ENCODE results near the gene NACC2.

The NACC2 gene

GRCh38 chr9:136099542-136099941 lies 4.5 kb upstream of the NACC2 start:
- H3K4me3 ChIP-seq (replicated peaks; ENCODE audit: low read depth, low read length), result no peak overlapping the region
- TF ChIP-seq, protein P1, sequence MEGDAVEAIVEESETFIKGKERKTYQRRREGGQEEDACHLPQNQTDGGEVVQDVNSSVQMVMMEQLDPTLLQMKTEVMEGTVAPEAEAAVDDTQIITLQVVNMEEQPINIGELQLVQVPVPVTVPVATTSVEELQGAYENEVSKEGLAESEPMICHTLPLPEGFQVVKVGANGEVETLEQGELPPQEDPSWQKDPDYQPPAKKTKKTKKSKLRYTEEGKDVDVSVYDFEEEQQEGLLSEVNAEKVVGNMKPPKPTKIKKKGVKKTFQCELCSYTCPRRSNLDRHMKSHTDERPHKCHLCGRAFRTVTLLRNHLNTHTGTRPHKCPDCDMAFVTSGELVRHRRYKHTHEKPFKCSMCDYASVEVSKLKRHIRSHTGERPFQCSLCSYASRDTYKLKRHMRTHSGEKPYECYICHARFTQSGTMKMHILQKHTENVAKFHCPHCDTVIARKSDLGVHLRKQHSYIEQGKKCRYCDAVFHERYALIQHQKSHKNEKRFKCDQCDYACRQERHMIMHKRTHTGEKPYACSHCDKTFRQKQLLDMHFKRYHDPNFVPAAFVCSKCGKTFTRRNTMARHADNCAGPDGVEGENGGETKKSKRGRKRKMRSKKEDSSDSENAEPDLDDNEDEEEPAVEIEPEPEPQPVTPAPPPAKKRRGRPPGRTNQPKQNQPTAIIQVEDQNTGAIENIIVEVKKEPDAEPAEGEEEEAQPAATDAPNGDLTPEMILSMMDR (IDR thresholded peaks at IDR 0.05; ENCODE audit: low read depth, low read length, missing control alignments), result no peak
- DNase-seq (ENCODE audit: extremely low read depth, low read depth), result no peak

DNA sequence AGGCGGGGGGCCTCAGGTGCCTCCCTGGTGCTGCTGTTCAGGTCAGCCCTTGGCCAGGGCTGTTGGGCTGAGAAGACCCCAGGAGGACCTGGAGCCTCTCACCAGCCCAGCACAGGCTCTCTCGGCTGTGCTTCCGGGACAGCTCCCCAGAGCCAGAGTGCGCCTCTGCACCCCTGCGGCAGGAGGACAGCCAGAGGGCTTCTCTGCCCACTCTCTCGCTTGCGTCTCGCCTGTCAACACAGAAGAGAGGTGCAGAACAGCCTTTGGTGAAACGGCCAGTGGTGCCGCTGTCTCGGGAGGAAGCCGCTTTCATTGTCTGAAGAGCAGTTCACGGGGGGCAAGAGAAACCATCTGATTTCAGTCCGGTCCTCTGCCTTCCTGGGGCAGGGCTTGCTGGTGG lies 3.8 kb upstream of the NACC2 start:
- no peak for DNase-seq (ENCODE audit: extremely low read depth, low read depth)
- no peak overlapping the region for H3K4me3 ChIP-seq (replicated peaks; ENCODE audit: low read depth, low read length)
- TF ChIP-seq, protein P1 (IDR thresholded peaks at IDR 0.05; ENCODE audit: low read depth, low read length, missing control alignments), result no peak

GRCh38 chr9:136098210-136098609 lies 3.1 kb upstream of the NACC2 start:
- DNase-seq (ENCODE audit: extremely low read depth, low read depth), result no peak
- TF ChIP-seq, protein P1 (IDR thresholded peaks at IDR 0.05; ENCODE audit: low read depth, low read length, missing control alignments), result no peak
- no peak overlapping the region for H3K4me3 ChIP-seq (replicated peaks; ENCODE audit: low read depth, low read length)

- no peak overlapping the region for H3K4me3 ChIP-seq (replicated peaks; ENCODE audit: low read depth, low read length)
- DNase-seq (ENCODE audit: extremely low read depth, low read depth), result no peak
- TF ChIP-seq, protein P1 (IDR thresholded peaks at IDR 0.05; ENCODE audit: low read depth, low read length, missing control alignments), result no peak
Observed at GRCh38 chr9:136096505-136097001, 1.5 kb upstream of the NACC2 start.

GRCh38 chr9:136093995-136094881 lies 851 bp downstream of the NACC2 start:
- no peak for DNase-seq (ENCODE audit: extremely low read depth, low read depth)
- TF ChIP-seq, protein P1 (IDR thresholded peaks at IDR 0.05; ENCODE audit: low read depth, low read length, missing control alignments), result no peak
- peak overlapping the region; percentile 73 for H3K4me3 ChIP-seq (replicated peaks; ENCODE audit: low read depth, low read length)

DNA sequence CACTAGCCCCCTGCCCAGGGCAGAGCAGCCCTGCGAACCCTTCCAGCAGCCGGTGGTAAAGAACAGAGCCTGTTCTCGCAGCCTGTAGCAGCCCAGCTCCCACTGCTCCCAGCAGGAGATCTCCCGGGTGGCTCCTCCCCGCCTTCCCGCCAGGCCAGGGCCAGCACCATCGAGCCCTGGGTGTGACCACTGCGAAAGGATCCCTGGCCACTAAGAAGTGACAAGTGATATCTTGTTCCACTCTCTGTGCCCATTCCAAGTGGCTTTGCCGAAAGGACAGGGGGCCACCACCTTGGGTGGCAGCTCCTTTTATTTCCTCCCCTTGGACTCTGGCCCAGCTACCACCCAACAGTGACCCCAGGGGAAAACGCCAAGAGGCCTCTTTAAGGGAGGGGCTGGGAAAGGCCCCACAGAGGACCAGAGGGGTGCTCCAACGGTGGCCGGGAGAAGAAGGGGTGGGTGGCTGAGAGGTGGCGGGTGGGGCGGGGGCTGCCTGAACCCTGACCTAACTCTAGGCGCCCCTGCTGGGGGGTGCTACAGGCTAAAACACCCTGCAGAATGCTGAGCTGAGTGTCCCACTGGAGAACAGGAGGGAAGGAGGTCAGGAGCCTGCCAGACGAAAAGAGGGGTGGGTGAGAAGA lies 1.6 kb downstream of the NACC2 start:
- peak overlapping the region; percentile 73 for H3K4me3 ChIP-seq (replicated peaks; ENCODE audit: low read depth, low read length)
- TF ChIP-seq, protein P1 (IDR thresholded peaks at IDR 0.05; ENCODE audit: low read depth, low read length, missing control alignments), result no peak
- no peak for DNase-seq (ENCODE audit: extremely low read depth, low read depth)
